ENCODE results near the gene ARMC7.
"Not testable (repeated sequence)": the region's sequence is repeated elsewhere in the genome, so short reads cannot be mapped to it uniquely, and the experiment has no call there.

The ARMC7 gene

DNA sequence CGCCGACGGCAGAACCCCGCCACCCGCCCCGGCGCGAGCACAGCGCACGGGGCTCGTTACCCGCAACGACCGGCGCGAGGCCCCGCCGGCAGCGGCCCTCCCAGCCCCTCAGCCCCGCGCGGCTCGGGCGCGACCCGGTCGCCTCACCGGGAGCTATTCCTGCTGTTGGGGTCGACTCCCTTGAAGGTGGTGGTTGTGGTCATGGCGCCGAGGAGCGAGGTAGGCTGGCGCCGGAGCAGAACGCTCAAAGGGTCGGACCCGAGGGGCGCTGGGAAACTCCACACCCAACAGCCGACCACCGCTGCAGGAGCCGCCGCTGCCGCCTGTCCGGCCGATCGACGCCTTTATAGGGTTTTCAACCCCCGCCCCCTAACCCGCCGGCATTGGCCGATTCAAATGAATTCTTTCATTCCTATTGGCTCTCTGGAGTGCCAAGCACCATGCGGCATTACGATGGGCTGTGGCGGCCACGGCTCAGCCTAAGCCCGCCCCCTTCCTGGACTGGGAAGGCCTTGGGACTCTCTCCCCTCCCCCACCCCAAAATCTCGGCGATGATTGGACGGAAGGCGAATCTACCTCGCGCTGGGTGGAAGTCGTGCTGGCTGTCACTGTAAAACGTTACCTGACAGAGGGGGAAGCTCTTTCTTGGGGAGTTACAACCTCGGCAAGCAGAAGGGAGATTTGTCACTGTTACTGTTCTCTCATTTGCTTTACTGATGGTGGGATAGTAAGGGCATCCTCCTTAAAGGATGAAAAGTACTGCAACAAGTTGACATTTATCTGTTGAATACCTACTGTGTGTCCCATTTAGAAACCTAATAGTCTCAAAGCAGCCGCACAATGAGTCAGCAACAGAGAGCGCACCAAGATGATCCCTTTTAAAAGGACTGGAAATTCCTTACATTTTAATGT, 44.7 kb downstream of the ARMC7 start, which contains the start of gene JPT1:
JPT1 (minus strand) TSS at position 318 of the 912 bp plus-strand sequence; CDS start at position 203, 115 bp downstream.
- peak within 1 kb of the TSS; percentile 77 for H3K4me3 ChIP-seq (ENCODE audit: low read depth, low read length)
- no peak for TF ChIP-seq CTCF (IDR thresholded peaks at IDR 0.05; ENCODE audit: low read depth, low read length)

GRCh38 chr17:75155191-75155601, 45.4 kb downstream of the ARMC7 start:
- TF ChIP-seq CTCF (IDR thresholded peaks at IDR 0.05; ENCODE audit: low read depth, low read length), result no peak
- H3K4me3 ChIP-seq (ENCODE audit: low read depth, low read length), result no peak overlapping the region

- H3K4me3 ChIP-seq (ENCODE audit: low read depth, low read length), result not testable (repeated sequence)
Measured at GRCh38 chr17:75158480-75158879, 48.7 kb downstream of the ARMC7 start.

- TF ChIP-seq CTCF (IDR thresholded peaks at IDR 0.05; ENCODE audit: low read depth, low read length), result no peak
- no peak overlapping the region for H3K4me3 ChIP-seq (ENCODE audit: low read depth, low read length)
Measured at GRCh38 chr17:75159196-75160031, 49.6 kb downstream of the ARMC7 start.

GRCh38 chr17:75160211-75160610, 50.4 kb downstream of the ARMC7 start:
- H3K4me3 ChIP-seq (ENCODE audit: low read depth, low read length), result no peak overlapping the region
- no peak for TF ChIP-seq CTCF (IDR thresholded peaks at IDR 0.05; ENCODE audit: low read depth, low read length)

- no peak for TF ChIP-seq CTCF (IDR thresholded peaks at IDR 0.05; ENCODE audit: low read depth, low read length)
Measured at GRCh38 chr17:75163074-75163473, 53.3 kb downstream of the ARMC7 start.

DNA sequence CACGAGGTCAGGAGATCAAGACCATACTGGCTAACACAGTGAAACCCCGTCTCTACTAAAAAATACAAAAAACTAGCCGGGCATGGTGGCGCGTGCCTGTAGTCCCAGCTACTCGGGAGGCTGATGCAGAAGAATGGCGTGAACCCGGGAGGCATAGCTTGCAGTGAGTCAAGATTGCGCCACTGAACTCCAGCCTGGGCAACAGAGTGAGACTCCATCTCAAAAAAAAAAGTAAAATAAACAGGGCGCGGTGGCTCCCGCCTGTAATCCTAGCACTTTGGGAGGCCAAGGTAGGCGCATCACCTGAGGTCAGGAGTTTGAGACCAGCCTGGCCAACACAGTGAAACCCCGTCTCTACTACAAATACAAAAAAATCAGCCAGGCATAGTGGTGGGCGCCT, 54.8 kb downstream of the ARMC7 start:
- H3K4me3 ChIP-seq (ENCODE audit: low read depth, low read length), result not testable (repeated sequence)

More at GRCh38 chr17:75163074-75163473, 53.3 kb downstream of the ARMC7 start:
- H3K4me3 ChIP-seq (ENCODE audit: low read depth, low read length), result no peak overlapping the region

GRCh38 chr17:75168998-75169397, 59.2 kb downstream of the ARMC7 start:
- no peak for TF ChIP-seq CTCF (IDR thresholded peaks at IDR 0.05; ENCODE audit: low read depth, low read length)
- no peak overlapping the region for H3K4me3 ChIP-seq (ENCODE audit: low read depth, low read length)

Measured in WI38 (cell line).